Keratinocyte (primary cell): ENCODE measurements around the gene PATZ1. TPM values are rescaled to one million over a fixed set of nuclear protein-coding genes. Genes with fewer than 3 reads are reported as not detected.

Experiments
- DNase-seq: peaks from one replicate; pipeline ENCODE4 v3.0.0-alpha.2; 2011; ENCODE audit warnings: low read depth, missing footprints, low spot score
- FAIRE-seq: peaks from 2 replicates; lab custom pipeline; 2011; peaks lifted over from hg19 to GRCh38; lab: Jason Lieb, UNC
- H2AFZ ChIP-seq: 2 replicates; pipeline ENCODE4 v1.6.0; 2012; ENCODE audit warnings: low read length, control low read depth, inconsistent platforms; ENCODE audit not compliant: control insufficient read depth
- H3K27ac ChIP-seq: 2 replicates; pipeline ENCODE4 v1.5.1; 2011; ENCODE audit warnings: low read length; ENCODE audit not compliant: control insufficient read depth, insufficient read depth
- H3K27me3 ChIP-seq: 3 replicates; pipeline ENCODE4 v1.6.0; 2011; ENCODE audit warnings: low read length; ENCODE audit not compliant: control insufficient read depth, insufficient read depth; ENCODE audit errors: extremely low read depth
- H3K36me3 ChIP-seq, 2 experiments: 2 replicates in 1 of 2; 3 replicates in 1 of 2; pipeline ENCODE4 v1.5.1; 2011; ENCODE audit warnings: low read length in 2 of 2, mild to moderate bottlenecking in 1 of 2; ENCODE audit not compliant: control insufficient read depth in 2 of 2, insufficient read depth in 2 of 2; ENCODE audit errors: extremely low read depth in 1 of 2
- H3K4me1 ChIP-seq: 3 replicates; pipeline ENCODE4 v1.5.1; 2011; ENCODE audit warnings: low read length; ENCODE audit not compliant: control insufficient read depth, insufficient read depth; ENCODE audit errors: extremely low read depth
- H3K4me2 ChIP-seq: 3 replicates; pipeline ENCODE4 v1.6.0; 2011; ENCODE audit warnings: low read depth, low read length; ENCODE audit not compliant: control insufficient read depth, insufficient read depth; ENCODE audit errors: extremely low read depth
- H3K4me3 ChIP-seq, 3 experiments: fragments of 200-600 bp in 1 of 3; sonication (generic) in 1 of 3; 2 replicates in 2 of 3; 3 replicates in 1 of 3; pipeline ENCODE4 v1.5.1; 2011 to 2016; ENCODE audit warnings: low read length in 3 of 3, mild to moderate bottlenecking in 3 of 3, control low read depth in 2 of 3, inconsistent platforms in 1 of 3, low read depth in 1 of 3, mixed read lengths in 1 of 3, mixed run types in 1 of 3, moderate library complexity in 1 of 3; ENCODE audit not compliant: control insufficient read depth in 2 of 3, insufficient read depth in 2 of 3; ENCODE audit errors: extremely low read depth in 1 of 3
- H3K79me2 ChIP-seq: 2 replicates; pipeline ENCODE4 v1.6.0; 2012; ENCODE audit warnings: low read length; ENCODE audit not compliant: control insufficient read depth, insufficient read depth
- H3K9ac ChIP-seq: 3 replicates; pipeline ENCODE4 v1.6.0; 2011; ENCODE audit warnings: low read length; ENCODE audit not compliant: control insufficient read depth, insufficient read depth; ENCODE audit errors: extremely low read depth
- H3K9me1 ChIP-seq: 3 replicates; pipeline ENCODE4 v1.6.0; 2011; ENCODE audit warnings: low read length; ENCODE audit not compliant: control insufficient read depth, insufficient read depth; ENCODE audit errors: extremely low read depth
- H3K9me3 ChIP-seq: 2 replicates; pipeline ENCODE4 v1.5.1; 2012; ENCODE audit warnings: low read depth, low read length; ENCODE audit not compliant: control insufficient read depth
- H4K20me1 ChIP-seq: 3 replicates; pipeline ENCODE4 v1.6.0; 2011; ENCODE audit warnings: low read length; ENCODE audit not compliant: control insufficient read depth, insufficient read depth; ENCODE audit errors: extremely low read depth
- EZH2 ChIP-seq: IDR thresholded peaks from one replicate; pipeline ENCODE4 v1.6.1; 2012; ENCODE audit warnings: inconsistent platforms, mild to moderate bottlenecking, low read length, moderate library complexity
- dilution Hi-C: fragments of 300-500 bp; cut with MboI; formaldehyde crosslinking; loops from one replicate; pipeline ENCODE4 v1.7.0; 2020; ENCODE audit warnings: low sequenced_read_pairs; ENCODE audit not compliant: extremely low pct_ligation_motif_present
- polyA plus RNA-seq, 5 experiments: library from polyadenylated mRNA; depleted of rRNA in 3 of 5; stranded (reverse) in 3 of 5; stranded (forward) in 1 of 5; unstranded in 1 of 5; fragments of >200 nt; gene quantifications; 1 replicate in 1 of 5; 2 replicates in 3 of 5; 3 replicates in 1 of 5; pipeline versions ENCODE4 v1.2.1 to v1.2.3, GENCODE V29; 2011 to 2012; ENCODE audit warnings: missing spikeins in 2 of 5, low read depth in 1 of 5, low replicate concordance in 1 of 5
- TF ChIP-seq, protein P1 (sequence below), 3 experiments: IDR thresholded peaks in 1 of 3; conservative IDR thresholded peaks in 1 of 3; optimal IDR thresholded peaks in 1 of 3; 2 replicates in 2 of 3; 3 replicates in 1 of 3; pipeline versions ENCODE3 to v1.5.1; 2011; ENCODE audit warnings: low read length in 3 of 3, mild to moderate bottlenecking in 3 of 3, moderate library complexity in 2 of 3, control low read depth in 1 of 3, inconsistent platforms in 1 of 3; ENCODE audit not compliant: insufficient read depth in 2 of 3; ENCODE audit errors: extremely low read depth in 1 of 3

The PATZ1 gene
- polyA plus RNA-seq, 1 donor (not counting 4 experiments of a cell fraction or from before 2014, with no cell fraction given), result 3.4 TPM

DNA sequence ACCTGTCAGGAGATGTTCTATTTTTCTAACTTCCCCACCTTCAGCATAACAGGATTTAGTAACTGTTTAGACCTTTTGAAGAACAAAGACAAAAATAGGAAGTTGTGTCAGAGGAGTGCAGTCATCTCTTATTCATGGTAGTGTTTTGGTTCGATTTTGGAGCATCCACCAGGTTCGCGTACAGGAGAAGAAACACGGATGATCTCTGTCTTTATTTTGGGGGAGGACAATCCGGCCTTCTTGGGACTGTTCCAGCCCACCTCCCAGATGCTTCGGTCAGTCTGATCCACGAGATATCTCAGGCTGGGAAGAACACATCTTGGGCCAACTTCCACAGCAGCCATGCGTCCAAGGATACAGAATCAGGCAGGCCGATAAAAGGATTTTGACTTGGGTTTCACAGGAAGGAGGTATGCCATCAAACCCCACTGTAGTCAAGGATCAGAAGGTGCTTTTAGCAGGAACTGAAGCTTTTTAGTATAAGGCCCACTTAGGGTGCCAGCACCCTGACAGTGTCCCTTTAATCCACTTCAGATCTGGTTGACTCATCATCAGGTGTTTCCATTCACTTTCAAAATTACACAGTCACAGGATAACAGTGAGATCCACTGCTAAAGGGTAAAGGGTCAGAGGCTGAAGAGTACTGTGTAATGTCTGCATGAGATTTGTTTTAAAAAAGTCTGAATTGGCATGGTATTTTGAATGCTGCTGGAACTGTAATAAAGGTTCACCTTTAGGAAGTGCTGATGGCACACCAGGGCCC, 16.5 kb downstream of the PATZ1 start:
- no peaks in the 10 kb centered on the region for H3K9me1 ChIP-seq
- dilution Hi-C loops, result no loop called here
- no peak overlapping the region for H2AFZ ChIP-seq
- H3K9ac ChIP-seq, result no peak overlapping the region
- TF ChIP-seq EZH2, result no peak
- TF ChIP-seq, protein P1, sequence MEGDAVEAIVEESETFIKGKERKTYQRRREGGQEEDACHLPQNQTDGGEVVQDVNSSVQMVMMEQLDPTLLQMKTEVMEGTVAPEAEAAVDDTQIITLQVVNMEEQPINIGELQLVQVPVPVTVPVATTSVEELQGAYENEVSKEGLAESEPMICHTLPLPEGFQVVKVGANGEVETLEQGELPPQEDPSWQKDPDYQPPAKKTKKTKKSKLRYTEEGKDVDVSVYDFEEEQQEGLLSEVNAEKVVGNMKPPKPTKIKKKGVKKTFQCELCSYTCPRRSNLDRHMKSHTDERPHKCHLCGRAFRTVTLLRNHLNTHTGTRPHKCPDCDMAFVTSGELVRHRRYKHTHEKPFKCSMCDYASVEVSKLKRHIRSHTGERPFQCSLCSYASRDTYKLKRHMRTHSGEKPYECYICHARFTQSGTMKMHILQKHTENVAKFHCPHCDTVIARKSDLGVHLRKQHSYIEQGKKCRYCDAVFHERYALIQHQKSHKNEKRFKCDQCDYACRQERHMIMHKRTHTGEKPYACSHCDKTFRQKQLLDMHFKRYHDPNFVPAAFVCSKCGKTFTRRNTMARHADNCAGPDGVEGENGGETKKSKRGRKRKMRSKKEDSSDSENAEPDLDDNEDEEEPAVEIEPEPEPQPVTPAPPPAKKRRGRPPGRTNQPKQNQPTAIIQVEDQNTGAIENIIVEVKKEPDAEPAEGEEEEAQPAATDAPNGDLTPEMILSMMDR (optimal IDR thresholded peaks at IDR 0.05 in 1 of 3, IDR thresholded peaks at IDR 0.05 in 1 of 3, conservative IDR thresholded peaks at IDR 0.05 in 1 of 3; ENCODE audit: extremely low read depth in 1 of 3, insufficient read depth in 2 of 3, low read length in 3 of 3), result no peak
- FAIRE-seq (peak; percentile 34), DNase-seq (no peak)
- no peak overlapping the region for H3K4me2 ChIP-seq
- H3K27me3 ChIP-seq, result no peaks in the 10 kb centered on the region
- H3K4me1 ChIP-seq, result peaks cover 43% of the 10 kb centered on the region
- H3K36me3 ChIP-seq, result peaks cover 1 to 8% of the 10 kb centered on the region in 2 experiments
- H3K27ac ChIP-seq, result no peak overlapping the region
- H3K4me3 ChIP-seq, result no peak overlapping the region
- H3K79me2 ChIP-seq, result no peaks in the 10 kb centered on the region
- H3K9me3 ChIP-seq, result no peaks in the 10 kb centered on the region
- H4K20me1 ChIP-seq, result no peaks in the 10 kb centered on the region

DNA sequence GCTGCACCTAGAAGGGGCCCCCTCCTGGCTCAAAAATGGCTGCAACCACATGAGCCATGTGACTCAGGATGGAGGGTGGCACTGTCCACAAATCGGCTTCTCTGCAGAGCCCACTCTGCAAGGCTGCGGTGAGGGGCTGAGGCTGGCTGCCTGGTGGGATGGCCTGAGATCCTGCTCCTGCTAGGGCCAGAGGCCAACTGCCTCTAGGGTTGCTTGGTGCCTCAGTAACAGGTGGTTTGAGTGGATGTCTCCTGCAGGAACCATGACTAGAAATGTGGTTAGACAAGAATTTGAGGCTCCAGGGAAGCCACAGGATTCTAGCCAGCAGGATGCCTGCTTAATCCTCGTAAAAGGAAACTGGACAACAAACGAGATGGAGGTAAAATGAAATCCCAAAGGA, 17.1 kb downstream of the PATZ1 start:
- H3K9ac ChIP-seq, result no peak overlapping the region
- DNase-seq (no peak), FAIRE-seq (peak; percentile 56)
- peaks cover 1 to 7% of the 10 kb centered on the region in 2 experiments for H3K36me3 ChIP-seq
- no peaks in the 10 kb centered on the region for H3K9me1 ChIP-seq
- no peak overlapping the region for H2AFZ ChIP-seq
- peaks cover 39% of the 10 kb centered on the region for H3K4me1 ChIP-seq
- no peak overlapping the region for H3K27ac ChIP-seq
- H3K79me2 ChIP-seq, result no peaks in the 10 kb centered on the region
- no peaks in the 10 kb centered on the region for H3K9me3 ChIP-seq
- H3K4me2 ChIP-seq, result no peak overlapping the region
- H3K27me3 ChIP-seq, result no peaks in the 10 kb centered on the region
- TF ChIP-seq EZH2, result no peak
- TF ChIP-seq, protein P1 (optimal IDR thresholded peaks at IDR 0.05 in 1 of 3, IDR thresholded peaks at IDR 0.05 in 1 of 3, conservative IDR thresholded peaks at IDR 0.05 in 1 of 3; ENCODE audit: extremely low read depth in 1 of 3, insufficient read depth in 2 of 3, low read length in 3 of 3), result no peak
- no peaks in the 10 kb centered on the region for H4K20me1 ChIP-seq
- no peak overlapping the region for H3K4me3 ChIP-seq
- dilution Hi-C loops, result no loop called here
